Transverse colon (tissue), 4 donors: ENCODE data around the gene ZNF609. TPM values are rescaled to one million over a fixed set of nuclear protein-coding genes. Genes with fewer than 3 reads are reported as not detected.
"Not testable (repeated sequence)": the region's sequence is repeated elsewhere in the genome, so short reads cannot be mapped to it uniquely, and the experiment has no call there.

Source experiments
- DNase-seq: peaks from one replicate; pipeline ENCODE4 v3.0.0-alpha.2; 2019
- H3K27ac ChIP-seq, 4 donors: fragments of 200-600 bp; sonication (generic); 2 replicates each; pipeline ENCODE4 v1.5.1; 2016 to 2018; ENCODE audit warnings: inconsistent platforms in 4 of 4
- H3K27me3 ChIP-seq: fragments of 200-600 bp; sonication (generic); 2 replicates; pipeline ENCODE4 v1.5.1; 2017; ENCODE audit warnings: inconsistent platforms
- H3K36me3 ChIP-seq, 4 donors: fragments of 200-600 bp; sonication (generic); 2 replicates each; pipeline ENCODE4 v1.5.1; 2017 to 2019; ENCODE audit warnings: inconsistent platforms in 4 of 4
- H3K4me1 ChIP-seq, 4 donors: fragments of 200-600 bp; sonication (generic); 2 replicates each; pipeline ENCODE4 v1.5.1; 2017 to 2020; ENCODE audit warnings: inconsistent platforms in 4 of 4
- H3K4me3 ChIP-seq, 4 donors: fragments of 200-600 bp; sonication (generic); 1 replicate in 1 of 4; 2 replicates in 3 of 4; pipeline versions ENCODE4 v1.5.1 to v1.6.1; 2017 to 2019; ENCODE audit warnings: inconsistent platforms in 4 of 4
- H3K9me3 ChIP-seq, 2 donors: fragments of 200-600 bp; sonication (generic); 2 replicates each; pipeline ENCODE4 v1.5.1; 2017 to 2019; ENCODE audit warnings: inconsistent platforms in 2 of 2
- EP300 ChIP-seq: sonication (generic); formaldehyde crosslinking; IDR thresholded peaks from one replicate; pipeline ENCODE4 v1.6.1; 2017; ENCODE audit warnings: antibody characterized with exemption, low read depth
- POLR2A ChIP-seq: fragments of 450-650 bp; IDR thresholded peaks from one replicate; pipeline ENCODE4 v1.6.1; 2016; ENCODE audit warnings: antibody characterized with exemption, mild to moderate bottlenecking, moderate library complexity
- POLR2AphosphoS5 ChIP-seq, 3 donors: sonication (generic); formaldehyde crosslinking; IDR thresholded peaks; one replicate each; pipeline ENCODE4 v1.6.1; 2016; ENCODE audit warnings: antibody characterized with exemption in 3 of 3
- WGBS, 2 donors: methylation state at CpG; one replicate each; pipeline ENCODE4 v1.1.5; 2018; ENCODE audit warnings: low coverage in 1 of 2; 5-methylcytosine and 5-hydroxymethylcytosine counted together
- in situ Hi-C, 4 donors: fragments of 200-750 bp; cut with MboI; loops; one replicate each; pipeline versions ENCODE4 v1.15.0 to v1.15.1; 2017; ENCODE audit warnings: low sequenced_read_pairs in 3 of 4, low pct_ligation_motif_present in 1 of 4, low pct_unique_long_range_greater_than_20kb in 1 of 4
- intact Hi-C: fragments of 100-400 bp; cut with DNase I; formaldehyde crosslinking; loops from one replicate; pipeline ENCODE4 v1.15.1; 2023; ENCODE audit warnings: low total_unique reads
- total RNA-seq, 4 donors: library from RNA; depleted of rRNA; stranded (reverse); fragments of >200 nt; gene quantifications; one replicate each; pipeline ENCODE4 v1.1.0, GENCODE V29; 2016
- TF ChIP-seq, protein P1 (sequence below), 5 experiments: fragments of 200-600 bp in 3 of 5; fragments of 450-650 bp in 2 of 5; sonication (generic) in 3 of 5; IDR thresholded peaks; 1 replicate in 2 of 5; 2 replicates in 3 of 5; pipeline ENCODE4 v1.5.1; 2016 to 2017; ENCODE audit warnings: antibody characterized with exemption in 5 of 5, inconsistent platforms in 3 of 5, mild to moderate bottlenecking in 2 of 5, moderate library complexity in 1 of 5

The ZNF609 gene
- total RNA-seq, 4 donors from 2014 or later, result 16.1 to 34.8 (median 28.2) TPM

DNA sequence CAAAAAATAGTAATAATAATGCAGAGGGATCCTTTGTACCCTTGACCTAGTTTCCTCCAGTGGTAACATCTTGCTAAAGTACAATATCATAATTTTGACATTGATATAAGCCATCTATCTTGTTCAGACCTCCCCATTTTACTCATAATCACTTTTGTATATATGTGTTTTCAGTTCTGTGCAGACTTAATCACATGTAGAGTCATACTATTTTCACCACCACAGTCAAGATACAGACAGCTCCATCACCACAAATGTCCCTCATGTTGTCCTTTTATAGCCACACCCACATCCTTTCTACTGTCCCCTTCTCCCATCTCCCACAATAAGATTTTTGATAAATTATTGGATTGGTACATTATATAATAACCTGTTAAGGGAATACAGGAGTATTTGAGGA, 25.4 kb downstream of the ZNF609 start:
- TF ChIP-seq, protein P1, sequence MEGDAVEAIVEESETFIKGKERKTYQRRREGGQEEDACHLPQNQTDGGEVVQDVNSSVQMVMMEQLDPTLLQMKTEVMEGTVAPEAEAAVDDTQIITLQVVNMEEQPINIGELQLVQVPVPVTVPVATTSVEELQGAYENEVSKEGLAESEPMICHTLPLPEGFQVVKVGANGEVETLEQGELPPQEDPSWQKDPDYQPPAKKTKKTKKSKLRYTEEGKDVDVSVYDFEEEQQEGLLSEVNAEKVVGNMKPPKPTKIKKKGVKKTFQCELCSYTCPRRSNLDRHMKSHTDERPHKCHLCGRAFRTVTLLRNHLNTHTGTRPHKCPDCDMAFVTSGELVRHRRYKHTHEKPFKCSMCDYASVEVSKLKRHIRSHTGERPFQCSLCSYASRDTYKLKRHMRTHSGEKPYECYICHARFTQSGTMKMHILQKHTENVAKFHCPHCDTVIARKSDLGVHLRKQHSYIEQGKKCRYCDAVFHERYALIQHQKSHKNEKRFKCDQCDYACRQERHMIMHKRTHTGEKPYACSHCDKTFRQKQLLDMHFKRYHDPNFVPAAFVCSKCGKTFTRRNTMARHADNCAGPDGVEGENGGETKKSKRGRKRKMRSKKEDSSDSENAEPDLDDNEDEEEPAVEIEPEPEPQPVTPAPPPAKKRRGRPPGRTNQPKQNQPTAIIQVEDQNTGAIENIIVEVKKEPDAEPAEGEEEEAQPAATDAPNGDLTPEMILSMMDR (IDR thresholded peaks at IDR 0.05), result no peak
- TF ChIP-seq POLR2A, result no peak
- no peak for TF ChIP-seq POLR2AphosphoS5 (IDR thresholded peaks at IDR 0.05)
- no peak for TF ChIP-seq EP300
- intact Hi-C loops, result no loop called here
- in situ Hi-C loops, result no loop called here
- no peaks in the 10 kb centered on the region for H3K4me1 ChIP-seq
- no peaks in the 10 kb centered on the region for H3K9me3 ChIP-seq
- no peaks in the 10 kb centered on the region for H3K36me3 ChIP-seq
- H3K4me3 ChIP-seq, result no peak overlapping the region
- no peak overlapping the region for H3K27ac ChIP-seq
- no peak for DNase-seq
- H3K27me3 ChIP-seq, result no peaks in the 10 kb centered on the region

DNA sequence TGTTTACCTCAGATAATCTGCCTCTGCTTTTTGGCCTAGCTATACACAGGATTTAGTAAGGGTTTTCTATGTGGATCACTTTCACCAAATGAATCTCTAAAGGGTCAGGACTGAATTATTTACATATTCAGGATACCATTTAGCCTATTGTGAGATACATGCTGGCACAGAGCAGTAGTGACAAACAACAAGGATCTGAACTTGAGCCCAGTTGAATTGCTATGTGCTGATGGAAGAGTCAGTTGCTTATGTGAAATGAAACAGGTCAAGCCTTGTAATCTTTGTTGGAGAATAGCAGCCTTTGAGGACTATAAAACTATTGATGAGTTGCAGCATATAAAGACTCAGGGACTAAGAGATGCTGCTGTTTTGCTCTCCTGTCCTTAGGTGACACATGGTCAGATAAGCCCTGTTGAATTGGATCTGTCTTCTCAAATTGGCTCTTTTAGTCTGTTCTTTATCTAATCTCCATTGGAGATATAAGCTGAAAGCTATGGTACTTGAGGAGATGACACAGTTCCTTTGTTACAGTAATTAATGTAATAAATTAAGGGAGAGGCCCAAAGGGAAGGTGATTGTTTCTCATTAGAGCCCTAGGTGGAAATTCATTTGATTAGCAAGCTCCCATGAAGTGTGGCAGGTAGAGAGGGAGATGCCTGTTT, 30.4 kb downstream of the ZNF609 start:
- H3K27me3 ChIP-seq, result no peaks in the 10 kb centered on the region
- intact Hi-C loops, result no loop called here
- peaks cover 0 to 3% (median 1%) of the 10 kb centered on the region in 4 donors for H3K4me1 ChIP-seq
- in situ Hi-C loops, result no loop called here
- no peaks in the 10 kb centered on the region for H3K9me3 ChIP-seq
- no peak overlapping the region for H3K4me3 ChIP-seq
- H3K36me3 ChIP-seq, result no peaks in the 10 kb centered on the region
- DNase-seq, result no peak
- TF ChIP-seq POLR2A, result no peak
- TF ChIP-seq, protein P1 (IDR thresholded peaks at IDR 0.05), result no peak
- TF ChIP-seq POLR2AphosphoS5 (IDR thresholded peaks at IDR 0.05), result no peak
- TF ChIP-seq EP300, result no peak
- no peak overlapping the region for H3K27ac ChIP-seq

DNA sequence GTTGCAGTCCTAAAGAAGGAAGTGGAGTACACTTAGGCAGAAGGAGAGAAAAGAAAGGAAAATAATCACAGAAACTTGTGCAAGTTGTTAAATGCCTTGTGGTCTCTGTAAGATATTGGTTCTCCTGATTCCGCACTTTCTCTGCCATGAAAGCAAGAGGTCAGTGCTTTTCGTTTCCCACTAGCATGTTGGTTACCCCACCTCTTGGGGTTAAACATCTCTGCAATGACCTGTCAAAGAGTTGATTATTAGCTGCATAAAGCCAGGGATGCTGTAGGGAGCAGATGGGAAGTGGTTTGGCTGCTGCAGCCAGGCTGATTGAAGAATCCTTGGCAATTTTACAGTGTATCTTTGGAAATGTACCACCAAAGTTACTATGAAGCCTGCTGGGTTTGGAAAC, 33.3 kb downstream of the ZNF609 start:
- Histone ChIP-seq H3K27me3 (no peaks in the 10 kb centered on the region), H3K4me1 (peaks cover 0 to 8% (median 1%) of the 10 kb centered on the region in 4 donors), H3K4me3 (no peak overlapping the region), H3K27ac (no peak overlapping the region), H3K36me3 (no peaks in the 10 kb centered on the region), H3K9me3 (no peaks in the 10 kb centered on the region)
- WGBS, 2 donors, result 70 to 79% methylated on average over 2 of the region's 2 CpGs
- DNase-seq, result no peak
- in situ Hi-C loops (no loop called here), intact Hi-C loops (no loop called here)
- no peak for TF ChIP-seq POLR2A
- TF ChIP-seq, protein P1 (IDR thresholded peaks at IDR 0.05), result no peak
- TF ChIP-seq EP300, result no peak
- TF ChIP-seq POLR2AphosphoS5 (IDR thresholded peaks at IDR 0.05), result no peak

DNA sequence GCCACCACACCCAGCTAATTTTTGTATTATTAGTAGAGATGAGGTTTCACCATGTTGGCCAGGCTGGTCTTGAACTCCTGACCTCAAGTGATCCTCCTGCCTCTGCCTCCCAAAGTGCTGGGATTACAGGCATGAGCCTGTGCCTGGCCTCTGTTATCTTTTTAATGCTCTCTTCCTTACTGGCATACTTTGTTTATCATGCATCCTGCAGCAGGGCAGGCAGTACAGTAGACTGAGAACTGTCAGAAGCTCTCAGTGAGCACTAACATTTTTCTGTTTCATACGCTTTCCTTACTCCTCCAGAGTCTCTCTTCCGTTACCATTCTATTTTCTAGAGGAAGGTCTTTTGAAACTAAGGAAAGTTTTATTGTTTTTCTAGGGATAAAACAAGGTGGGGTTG, 35.6 kb downstream of the ZNF609 start:
- H3K36me3 ChIP-seq, H3K9me3 ChIP-seq, H3K27me3 ChIP-seq, H3K4me3 ChIP-seq, DNase-seq, intact Hi-C loops, in situ Hi-C loops, H3K27ac ChIP-seq: not testable (repeated sequence)
- WGBS, 2 donors, result 97 to 100% methylated on average over 2 of the region's 2 CpGs
- peaks cover 0 to 12% (median under 1%) of the 10 kb centered on the region in 4 donors for H3K4me1 ChIP-seq
